ENCODE results near the gene CNTFR. TPM values are rescaled to one million over a fixed set of nuclear protein-coding genes. Genes with fewer than 3 reads are reported as not detected.

CNTFR gene
- total and polyA plus RNA-seq, 4 donors = 0.75 to 3.3 (median 2.0) TPM

DNA sequence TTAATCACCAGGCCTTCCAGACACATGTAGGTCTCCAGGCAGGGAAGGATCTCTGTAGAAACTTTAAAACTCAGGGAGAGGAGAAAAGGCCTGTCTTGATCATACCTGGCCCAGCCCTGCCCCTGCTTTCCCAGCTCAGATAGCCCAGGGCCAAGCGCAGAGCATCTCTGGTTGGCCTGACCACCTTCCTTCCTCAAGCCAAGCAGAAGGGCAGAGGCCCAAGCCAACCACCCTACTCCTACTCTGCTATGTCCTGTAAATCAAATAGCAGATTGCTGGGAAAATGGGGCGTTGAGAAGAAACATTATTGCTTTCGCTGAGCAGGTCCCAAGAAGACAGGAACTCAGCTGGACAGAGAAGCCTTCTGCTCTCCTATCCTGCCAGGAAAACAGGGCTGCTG, 81.1 kb downstream of the CNTFR start:
- Histone ChIP-seq H3K4me3 (ENCODE audit: low read depth in 1 of 3, low read length in 3 of 3) (no peak overlapping the region), H3K27ac (ENCODE audit: low read depth in 1 of 2, low read length in 2 of 2) (no peak overlapping the region), H3K9me3 (ENCODE audit: control insufficient read depth in 4 of 4, low read length in 3 of 4) (no peaks in the 10 kb centered on the region), H3K9ac (ENCODE audit: low read depth in 1 of 2, low read length in 2 of 2) (no peak overlapping the region), H3K4me1 (ENCODE audit: control insufficient read depth in 4 of 4, insufficient read depth in 4 of 4, low read length in 3 of 4) (peaks cover 2 to 17% (median 15%) of the 10 kb centered on the region in 4 donors), H3K27me3 (ENCODE audit: control insufficient read depth in 4 of 4, insufficient read depth in 4 of 4, low read length in 3 of 4) (no peaks in the 10 kb centered on the region), H3K36me3 (ENCODE audit: control insufficient read depth in 4 of 4, insufficient read depth in 3 of 4, low read depth in 1 of 4, low read length in 3 of 4) (no peaks in the 10 kb centered on the region)
- TF ChIP-seq ATF3 (IDR thresholded peaks at IDR 0.05) (no peak), GABPA (IDR thresholded peaks at IDR 0.05 in 1 of 2, conservative IDR thresholded peaks at IDR 0.05 in 1 of 2) (no peak), HNF4A (conservative IDR thresholded peaks at IDR 0.05) (no peak), FOXA2 (IDR thresholded peaks at IDR 0.05) (no peak), EGR1 (IDR thresholded peaks at IDR 0.05; ENCODE audit: low read depth in 2 of 2) (no peak), RAD21 (IDR thresholded peaks at IDR 0.05) (no peak), SP1 (IDR thresholded peaks at IDR 0.05) (no peak), RXRA (IDR thresholded peaks at IDR 0.05) (no peak), JUND (IDR thresholded peaks at IDR 0.05) (no peak), TAF1 (conservative IDR thresholded peaks at IDR 0.05) (no peak), FOXA1 (IDR thresholded peaks at IDR 0.05) (no peak), HNF4G (IDR thresholded peaks at IDR 0.05) (no peak), YY1 (IDR thresholded peaks at IDR 0.05) (no peak), CTCF (IDR thresholded peaks at IDR 0.05; ENCODE audit: low read depth, low read length, missing input control) (no peak), NR2F2 (IDR thresholded peaks at IDR 0.05) (no peak)
- TF ChIP-seq, protein P1, sequence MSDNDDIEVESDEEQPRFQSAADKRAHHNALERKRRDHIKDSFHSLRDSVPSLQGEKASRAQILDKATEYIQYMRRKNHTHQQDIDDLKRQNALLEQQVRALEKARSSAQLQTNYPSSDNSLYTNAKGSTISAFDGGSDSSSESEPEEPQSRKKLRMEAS (IDR thresholded peaks at IDR 0.05) = no peak
- TF ChIP-seq, protein P2, sequence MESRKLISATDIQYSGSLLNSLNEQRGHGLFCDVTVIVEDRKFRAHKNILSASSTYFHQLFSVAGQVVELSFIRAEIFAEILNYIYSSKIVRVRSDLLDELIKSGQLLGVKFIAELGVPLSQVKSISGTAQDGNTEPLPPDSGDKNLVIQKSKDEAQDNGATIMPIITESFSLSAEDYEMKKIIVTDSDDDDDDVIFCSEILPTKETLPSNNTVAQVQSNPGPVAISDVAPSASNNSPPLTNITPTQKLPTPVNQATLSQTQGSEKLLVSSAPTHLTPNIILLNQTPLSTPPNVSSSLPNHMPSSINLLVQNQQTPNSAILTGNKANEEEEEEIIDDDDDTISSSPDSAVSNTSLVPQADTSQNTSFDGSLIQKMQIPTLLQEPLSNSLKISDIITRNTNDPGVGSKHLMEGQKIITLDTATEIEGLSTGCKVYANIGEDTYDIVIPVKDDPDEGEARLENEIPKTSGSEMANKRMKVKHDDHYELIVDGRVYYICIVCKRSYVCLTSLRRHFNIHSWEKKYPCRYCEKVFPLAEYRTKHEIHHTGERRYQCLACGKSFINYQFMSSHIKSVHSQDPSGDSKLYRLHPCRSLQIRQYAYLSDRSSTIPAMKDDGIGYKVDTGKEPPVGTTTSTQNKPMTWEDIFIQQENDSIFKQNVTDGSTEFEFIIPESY (IDR thresholded peaks at IDR 0.05) = no peak
- TF ChIP-seq, protein P3, sequence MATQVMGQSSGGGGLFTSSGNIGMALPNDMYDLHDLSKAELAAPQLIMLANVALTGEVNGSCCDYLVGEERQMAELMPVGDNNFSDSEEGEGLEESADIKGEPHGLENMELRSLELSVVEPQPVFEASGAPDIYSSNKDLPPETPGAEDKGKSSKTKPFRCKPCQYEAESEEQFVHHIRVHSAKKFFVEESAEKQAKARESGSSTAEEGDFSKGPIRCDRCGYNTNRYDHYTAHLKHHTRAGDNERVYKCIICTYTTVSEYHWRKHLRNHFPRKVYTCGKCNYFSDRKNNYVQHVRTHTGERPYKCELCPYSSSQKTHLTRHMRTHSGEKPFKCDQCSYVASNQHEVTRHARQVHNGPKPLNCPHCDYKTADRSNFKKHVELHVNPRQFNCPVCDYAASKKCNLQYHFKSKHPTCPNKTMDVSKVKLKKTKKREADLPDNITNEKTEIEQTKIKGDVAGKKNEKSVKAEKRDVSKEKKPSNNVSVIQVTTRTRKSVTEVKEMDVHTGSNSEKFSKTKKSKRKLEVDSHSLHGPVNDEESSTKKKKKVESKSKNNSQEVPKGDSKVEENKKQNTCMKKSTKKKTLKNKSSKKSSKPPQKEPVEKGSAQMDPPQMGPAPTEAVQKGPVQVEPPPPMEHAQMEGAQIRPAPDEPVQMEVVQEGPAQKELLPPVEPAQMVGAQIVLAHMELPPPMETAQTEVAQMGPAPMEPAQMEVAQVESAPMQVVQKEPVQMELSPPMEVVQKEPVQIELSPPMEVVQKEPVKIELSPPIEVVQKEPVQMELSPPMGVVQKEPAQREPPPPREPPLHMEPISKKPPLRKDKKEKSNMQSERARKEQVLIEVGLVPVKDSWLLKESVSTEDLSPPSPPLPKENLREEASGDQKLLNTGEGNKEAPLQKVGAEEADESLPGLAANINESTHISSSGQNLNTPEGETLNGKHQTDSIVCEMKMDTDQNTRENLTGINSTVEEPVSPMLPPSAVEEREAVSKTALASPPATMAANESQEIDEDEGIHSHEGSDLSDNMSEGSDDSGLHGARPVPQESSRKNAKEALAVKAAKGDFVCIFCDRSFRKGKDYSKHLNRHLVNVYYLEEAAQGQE (IDR thresholded peaks at IDR 0.05) = no peak
- 97% methylated on average over 3 of the region's 3 CpGs for WGBS
- DNase-seq (ENCODE audit: low spot score) = no peak

Measured in liver (tissue), 9 donors.